Brain microvascular endothelial cell (primary cell): Measurements from ENCODE around the gene GOT1.

Experiments
- DNase-seq: peaks from one replicate; pipeline ENCODE4 v3.0.0-alpha.2; 2020
- H3K27ac ChIP-seq: fragments of 250-450 bp; sonication (Bioruptor Pico); 2 replicates; pipeline ENCODE4 v1.5.1; 2020; ENCODE audit warnings: mild to moderate bottlenecking, moderate library complexity
- H3K27me3 ChIP-seq: fragments of 250-450 bp; sonication (Bioruptor Pico); replicated peaks from 2 replicates; pipeline ENCODE4 v1.5.1; 2020; ENCODE audit warnings: mild to moderate bottlenecking
- H3K36me3 ChIP-seq: fragments of 250-450 bp; sonication (Bioruptor Pico); replicated peaks from 2 replicates; pipeline ENCODE4 v1.5.1; 2020; ENCODE audit warnings: mild to moderate bottlenecking
- H3K4me3 ChIP-seq: 2 replicates; pipeline ENCODE4 v1.5.1; 2011; ENCODE audit warnings: low read depth, mild to moderate bottlenecking, control low read depth, low read length, moderate library complexity
- CTCF ChIP-seq: IDR thresholded peaks from 2 replicates; pipeline ENCODE4 v1.5.1; 2011; ENCODE audit warnings: low read depth, mild to moderate bottlenecking, moderate library complexity, low read length, control low read depth, inconsistent platforms; ENCODE audit errors: missing control alignments
- in situ Hi-C: cut with HindIII; loops from 2 replicates; pipeline ENCODE4 v1.10.0; 2017; ENCODE audit warnings: low sequenced_read_pairs, low pct_ligation_motif_present

GOT1 gene

GRCh38 chr10:99418910-99419624 lies 11.4 kb downstream of the GOT1 start:
- Histone ChIP-seq H3K4me3 (no peak overlapping the region), H3K27me3 (no peaks in the 10 kb centered on the region), H3K36me3 (peaks cover 2% of the 10 kb centered on the region), H3K27ac (no peak overlapping the region)
- DNase-seq = no peak
- no peak for TF ChIP-seq CTCF
- in situ Hi-C loops = no loop called here

- in situ Hi-C loops = no loop called here
- H3K4me3 ChIP-seq = no peak overlapping the region
- no peaks in the 10 kb centered on the region for H3K27me3 ChIP-seq
- no peak overlapping the region for H3K27ac ChIP-seq
- DNase-seq = no peak
- H3K36me3 ChIP-seq = no peaks in the 10 kb centered on the region
- no peak for TF ChIP-seq CTCF
Measured at GRCh38 chr10:99412099-99412498, 18.3 kb downstream of the GOT1 start.

DNA sequence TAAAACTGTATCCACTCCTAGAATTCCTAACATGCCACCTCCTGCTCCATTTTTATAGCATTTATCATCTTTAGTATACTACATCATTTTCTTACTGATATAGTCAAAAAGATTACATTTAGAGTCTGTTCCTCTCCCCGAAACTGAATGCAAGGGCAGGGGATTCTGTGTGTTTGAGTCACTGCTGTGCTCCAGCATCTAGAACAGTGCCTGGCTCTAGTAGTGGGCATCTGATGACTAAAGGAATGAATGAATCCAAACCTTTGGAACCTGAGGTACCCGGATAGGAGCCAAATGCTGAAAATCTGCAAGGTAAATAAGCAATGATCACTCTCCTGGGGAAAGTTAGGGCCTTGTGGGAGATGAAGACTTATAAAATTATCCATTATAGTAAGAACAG lies 18.9 kb downstream of the GOT1 start:
- Histone ChIP-seq H3K27ac (no peak overlapping the region), H3K4me3 (no peak overlapping the region), H3K36me3 (no peaks in the 10 kb centered on the region), H3K27me3 (no peaks in the 10 kb centered on the region)
- no peak for DNase-seq
- in situ Hi-C loops = no loop called here
- no peak for TF ChIP-seq CTCF

- TF ChIP-seq CTCF = no peak
- DNase-seq = no peak
- H3K27me3 ChIP-seq = no peaks in the 10 kb centered on the region
- H3K36me3 ChIP-seq = peaks cover 3% of the 10 kb centered on the region
- in situ Hi-C loops = no loop called here
- no peak overlapping the region for H3K27ac ChIP-seq
- H3K4me3 ChIP-seq = no peak overlapping the region
Measured at GRCh38 chr10:99410876-99411275, 19.5 kb downstream of the GOT1 start.

DNA sequence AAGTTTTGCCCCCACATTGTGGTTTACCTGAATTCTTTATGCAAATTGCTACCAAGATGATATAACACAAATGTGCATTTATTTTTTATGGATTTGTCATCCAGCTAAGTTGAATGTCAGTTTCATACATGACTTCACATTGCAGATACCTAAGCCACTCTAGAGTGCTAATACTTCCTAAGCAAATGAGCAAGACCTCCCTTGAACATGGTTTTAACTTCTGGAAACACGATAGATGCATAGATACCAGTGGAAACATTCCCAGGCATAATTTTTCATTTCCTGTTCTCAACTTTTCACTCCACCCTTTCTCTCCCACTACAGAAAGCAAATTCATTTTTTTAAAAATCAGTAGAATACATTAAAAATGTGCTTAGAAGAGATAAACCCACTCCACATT lies 20.3 kb downstream of the GOT1 start:
- DNase-seq = no peak
- Histone ChIP-seq H3K27ac (no peak overlapping the region), H3K4me3 (no peak overlapping the region), H3K27me3 (no peaks in the 10 kb centered on the region), H3K36me3 (peaks cover 8% of the 10 kb centered on the region)
- no peak for TF ChIP-seq CTCF
- in situ Hi-C loops = no loop called here

DNA sequence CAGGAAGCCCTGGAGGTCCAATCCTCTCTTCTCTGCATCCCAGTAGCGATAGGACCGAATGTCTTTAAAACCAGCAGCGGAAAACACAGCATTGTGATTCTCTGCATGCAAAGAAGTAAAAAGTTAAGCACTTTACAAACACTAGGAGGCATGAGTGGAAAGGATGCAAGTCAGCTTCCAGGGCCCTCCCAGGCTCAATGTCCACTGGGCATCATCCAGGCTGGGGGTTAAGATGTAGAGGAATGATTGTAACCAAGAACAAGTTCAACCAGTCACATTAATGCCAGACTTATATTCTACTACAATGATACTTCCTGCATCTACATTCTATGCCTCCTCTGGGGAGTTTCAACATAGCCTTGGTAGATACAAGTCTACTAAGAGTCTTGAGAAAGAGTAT lies 24.3 kb downstream of the GOT1 start:
- Histone ChIP-seq H3K27ac (no peak overlapping the region), H3K36me3 (peaks cover 18% of the 10 kb centered on the region), H3K4me3 (no peak overlapping the region), H3K27me3 (no peaks in the 10 kb centered on the region)
- no peak for DNase-seq
- no peak for TF ChIP-seq CTCF
- in situ Hi-C loops = no loop called here
